ENCODE results near the gene PLCG2. TPM values are rescaled to one million over a fixed set of nuclear protein-coding genes. Genes with fewer than 3 reads are reported as not detected.
"Not testable (repeated sequence)": the region's sequence is repeated elsewhere in the genome, so short reads cannot be mapped to it uniquely, and the experiment has no call there.

Gene PLCG2
- total and polyA plus RNA-seq, 12 donors = 2.4 to 18.2 (median 6.2) TPM

DNA sequence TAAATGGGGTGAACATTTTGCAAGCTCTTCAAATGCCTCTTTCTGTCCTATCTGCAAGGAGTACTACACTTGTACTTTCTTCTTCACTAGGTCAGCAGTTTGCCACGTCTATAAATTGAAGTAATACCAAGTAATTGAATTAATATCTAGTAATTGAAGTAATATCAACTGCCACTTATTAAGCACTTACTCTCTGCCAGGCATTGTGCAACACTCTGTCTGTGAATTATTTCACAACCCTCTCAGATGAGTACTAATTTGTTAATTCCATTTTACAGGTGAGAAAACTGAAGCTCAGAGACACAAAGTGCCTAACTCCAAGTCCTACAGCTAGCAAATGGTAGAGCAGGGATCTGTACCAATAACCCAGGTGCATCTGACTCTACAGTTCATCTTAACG is 228.1 kb downstream of the PLCG2 start:
- Histone ChIP-seq H3K4me3 (no peak overlapping the region), H3K4me1 (peaks cover 0 to 24% (median 4%) of the 10 kb centered on the region in 9 donors), H3K27me3 (peaks cover 0 to 26% (median 6%) of the 10 kb centered on the region in 7 donors), H3K9me3 (peaks cover 0 to 23% (median 7%) of the 10 kb centered on the region in 11 donors), H3K36me3 (no peaks in the 10 kb centered on the region), H3K27ac (no peak overlapping the region)
- DNase-seq (no peak), ATAC-seq (no peak)
- intact Hi-C loops (cut with DNase I) = no loop called here
- WGBS, 2 donors = 90 to 91% methylated on average over 2 of the region's 2 CpGs
- TF ChIP-seq, protein P1, sequence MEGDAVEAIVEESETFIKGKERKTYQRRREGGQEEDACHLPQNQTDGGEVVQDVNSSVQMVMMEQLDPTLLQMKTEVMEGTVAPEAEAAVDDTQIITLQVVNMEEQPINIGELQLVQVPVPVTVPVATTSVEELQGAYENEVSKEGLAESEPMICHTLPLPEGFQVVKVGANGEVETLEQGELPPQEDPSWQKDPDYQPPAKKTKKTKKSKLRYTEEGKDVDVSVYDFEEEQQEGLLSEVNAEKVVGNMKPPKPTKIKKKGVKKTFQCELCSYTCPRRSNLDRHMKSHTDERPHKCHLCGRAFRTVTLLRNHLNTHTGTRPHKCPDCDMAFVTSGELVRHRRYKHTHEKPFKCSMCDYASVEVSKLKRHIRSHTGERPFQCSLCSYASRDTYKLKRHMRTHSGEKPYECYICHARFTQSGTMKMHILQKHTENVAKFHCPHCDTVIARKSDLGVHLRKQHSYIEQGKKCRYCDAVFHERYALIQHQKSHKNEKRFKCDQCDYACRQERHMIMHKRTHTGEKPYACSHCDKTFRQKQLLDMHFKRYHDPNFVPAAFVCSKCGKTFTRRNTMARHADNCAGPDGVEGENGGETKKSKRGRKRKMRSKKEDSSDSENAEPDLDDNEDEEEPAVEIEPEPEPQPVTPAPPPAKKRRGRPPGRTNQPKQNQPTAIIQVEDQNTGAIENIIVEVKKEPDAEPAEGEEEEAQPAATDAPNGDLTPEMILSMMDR (IDR thresholded peaks at IDR 0.05) = no peak

DNA sequence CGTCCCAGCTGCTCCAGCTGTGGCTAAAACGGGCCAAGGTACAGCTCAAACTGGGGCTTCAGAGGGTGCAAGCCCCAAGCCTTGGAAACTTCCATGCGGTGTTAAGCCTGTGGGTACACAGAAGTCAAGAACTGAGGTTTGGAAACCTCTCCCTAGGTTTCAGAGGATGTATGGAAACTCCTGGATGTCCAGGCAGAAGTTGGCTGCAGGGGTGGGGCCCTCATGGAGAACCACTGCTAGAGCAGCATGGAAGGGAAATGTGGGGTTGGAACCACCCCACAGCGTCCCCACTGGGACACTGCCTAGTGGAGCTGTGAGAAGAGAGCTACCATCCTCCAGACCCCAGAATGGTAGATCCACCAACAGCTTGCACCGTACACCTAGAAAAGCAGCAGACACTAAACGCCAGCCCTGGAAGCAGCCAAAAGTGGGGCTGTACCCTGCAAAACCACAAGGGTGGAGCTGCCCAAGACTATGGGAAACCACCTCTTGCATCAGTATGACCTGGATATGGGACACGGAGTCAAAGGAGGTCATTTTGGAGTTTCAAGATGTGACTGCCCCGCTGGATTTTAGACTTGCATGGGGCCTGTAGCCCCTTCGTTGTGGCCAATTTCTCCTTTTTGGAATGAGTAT is 230.0 kb downstream of the PLCG2 start:
- TF ChIP-seq, protein P1 (IDR thresholded peaks at IDR 0.05) = no peak
- H3K27ac ChIP-seq = no peak overlapping the region
- ATAC-seq = no peak

DNA sequence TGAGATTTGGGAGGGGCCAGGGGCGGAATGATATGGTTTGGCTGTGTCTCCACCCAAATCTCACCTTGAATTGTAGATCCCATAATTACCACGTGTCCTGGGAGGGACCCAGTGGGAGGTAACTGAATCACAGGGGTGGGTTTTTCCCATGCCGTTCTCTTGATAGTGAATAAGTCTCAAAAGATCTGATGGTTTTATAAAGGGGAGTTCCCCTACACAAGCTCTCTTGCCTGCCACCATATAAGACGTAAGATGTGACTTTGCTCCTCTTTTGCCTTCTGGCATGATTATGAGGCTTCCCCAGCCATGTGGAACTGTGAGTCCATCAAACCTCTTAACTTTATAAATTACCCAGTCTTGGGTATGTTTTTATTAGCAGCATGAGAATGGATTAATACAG is 230.7 kb downstream of the PLCG2 start:
- H3K4me3 ChIP-seq; ATAC-seq; DNase-seq; intact Hi-C loops (cut with DNase I); H3K36me3 ChIP-seq; H3K27ac ChIP-seq: not testable (repeated sequence)
- Histone ChIP-seq H3K9me3 (peaks cover 0 to 26% (median 11%) of the 10 kb centered on the region in 11 donors), H3K27me3 (peaks cover 0 to 27% (median 9%) of the 10 kb centered on the region in 7 donors), H3K4me1 (peaks cover 0 to 12% (median 0%) of the 10 kb centered on the region in 9 donors)
- 87 to 91% methylated on average over 4 of the region's 4 CpGs for WGBS, 2 donors

More for the DNA sequence above, 230.0 kb downstream of the PLCG2 start:
- 92 to 93% methylated on average over 9 of the region's 9 CpGs for WGBS, 2 donors
- intact Hi-C loops (cut with DNase I) = no loop called here
- no peak overlapping the region for H3K4me3 ChIP-seq
- H3K36me3 ChIP-seq = no peaks in the 10 kb centered on the region
- H3K9me3 ChIP-seq = peaks cover 0 to 23% (median 7%) of the 10 kb centered on the region in 11 donors
- H3K4me1 ChIP-seq = peaks cover 0 to 19% (median 4%) of the 10 kb centered on the region in 9 donors
- DNase-seq = no peak
- peaks cover 0 to 27% (median 9%) of the 10 kb centered on the region in 7 donors for H3K27me3 ChIP-seq

DNA sequence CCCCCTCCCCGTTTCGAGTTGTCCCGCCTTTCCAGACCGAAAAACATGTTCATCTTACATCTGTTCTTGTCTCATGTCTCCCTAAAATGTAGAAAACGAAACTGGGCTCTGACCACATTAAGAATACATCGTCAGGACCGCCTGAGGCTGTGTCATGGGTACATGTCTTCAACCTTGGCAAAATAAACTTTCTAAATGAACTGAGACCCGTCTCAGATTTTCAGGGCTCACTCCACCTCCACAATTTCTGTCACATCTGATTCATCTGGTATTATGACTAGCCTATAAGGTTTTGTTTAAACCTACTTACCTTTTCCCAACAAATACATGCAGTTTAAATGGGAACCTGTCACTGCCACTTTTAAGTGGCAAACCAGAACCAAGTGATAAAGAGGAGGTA is 231.6 kb downstream of the PLCG2 start:
- DNase-seq (no peak), ATAC-seq (no peak)
- H3K4me1 ChIP-seq = peaks cover 0 to 8% (median 0%) of the 10 kb centered on the region in 9 donors
- intact Hi-C loops (cut with DNase I) = no loop called here
- peak overlapping the region in 1 of 10 donors; percentile 14 for H3K27ac ChIP-seq
- TF ChIP-seq, protein P1 (IDR thresholded peaks at IDR 0.05) = no peak
- no peaks in the 10 kb centered on the region for H3K36me3 ChIP-seq
- peaks cover 0 to 27% (median 9%) of the 10 kb centered on the region in 7 donors for H3K27me3 ChIP-seq
- H3K4me3 ChIP-seq = peak overlapping the region in 8 of 10 donors; percentile 22 to 50 (median 46)
- WGBS, 2 donors = 87 to 92% methylated on average over 8 of the region's 8 CpGs
- H3K9me3 ChIP-seq = peaks cover 0 to 34% (median 18%) of the 10 kb centered on the region in 11 donors

DNA sequence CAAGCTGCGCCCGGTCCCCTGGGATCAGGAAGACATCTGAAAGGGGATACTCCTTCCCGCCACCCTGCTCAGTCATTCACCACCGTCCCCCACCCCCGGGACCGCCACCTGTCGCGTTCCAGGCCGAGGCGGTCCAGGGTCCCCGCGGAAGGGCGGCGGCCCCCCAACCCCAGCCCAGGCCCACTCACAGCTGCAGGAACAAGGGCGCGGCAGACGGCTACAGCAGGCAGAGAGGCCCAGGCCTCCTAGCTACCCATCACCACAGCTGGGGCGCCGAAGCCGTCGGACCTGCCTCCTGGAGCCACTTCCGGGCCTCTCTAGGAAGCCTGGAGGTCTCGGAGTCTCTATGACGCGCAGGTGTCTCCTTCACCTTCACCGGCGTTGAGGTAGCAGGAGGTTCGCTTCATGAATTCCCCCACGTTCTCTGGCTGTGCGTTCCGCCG is 232.1 kb downstream of the PLCG2 start, which contains the start of gene SDR42E1:
SDR42E1 (minus strand) TSS at position 272 of the 443 bp plus-strand sequence. CDS start 10,612 bp downstream, outside the sequence.
- Histone ChIP-seq H3K36me3 (no peaks in the 10 kb centered on the region), H3K4me1 (peaks cover 0 to 7% (median 0%) of the 10 kb centered on the region in 9 donors), H3K9me3 (peaks cover 0 to 38% (median 18%) of the 10 kb centered on the region in 11 donors), H3K27me3 (peaks cover 0 to 27% (median 9%) of the 10 kb centered on the region in 7 donors), H3K4me3 (peak within 1 kb of the TSS in 8 of 10 donors; percentile 22 to 50 (median 46)), H3K27ac (peak within 1 kb of the TSS in 1 of 10 donors; percentile 14)
- WGBS, 2 donors = 12 to 21% methylated on average over 32 of the region's 32 CpGs
- peak in 3 of 8 donors; percentile 25 to 67 (median 33) for ATAC-seq
- TF ChIP-seq, protein P1 (IDR thresholded peaks at IDR 0.05) = no peak
- DNase-seq = no peak
- intact Hi-C loops (cut with DNase I) = no loop called here

Data from heart right ventricle (tissue), 16 donors.